Body of pancreas (tissue), 4 donors: ENCODE measurements around the gene TMEM244. TPM values are rescaled to one million over a fixed set of nuclear protein-coding genes. Genes with fewer than 3 reads are reported as not detected.

Experiments
- ATAC-seq: fragments of 150-250 bp; one replicate; pipeline ENCODE4 v1.9.1; 2016
- DNase-seq, 4 donors: peaks; one replicate each; pipeline ENCODE4 v3.0.0-alpha.2; 2019
- H3K27ac ChIP-seq, 4 donors: fragments of 200-600 bp; sonication (generic); 1 replicate in 3 of 4; 2 replicates in 1 of 4; pipeline versions ENCODE4 v1.5.1 to v1.6.1; 2016 to 2019; ENCODE audit warnings: mild to moderate bottlenecking in 1 of 4, mixed read lengths in 1 of 4, moderate library complexity in 1 of 4
- H3K27me3 ChIP-seq, 2 donors: fragments of 200-600 bp; sonication (generic); one replicate each; pipeline ENCODE4 v1.6.0; 2016; ENCODE audit warnings: mild to moderate bottlenecking in 1 of 2
- H3K36me3 ChIP-seq, 2 donors: fragments of 200-600 bp; sonication (generic); replicated peaks in 1 of 2; 2 replicates each; pipeline ENCODE4 v1.5.1; 2016; ENCODE audit warnings: low read depth in 2 of 2; ENCODE audit not compliant: insufficient read depth in 1 of 2
- H3K4me1 ChIP-seq: fragments of 200-600 bp; sonication (generic); one replicate; pipeline ENCODE4 v1.6.0; 2016
- H3K4me3 ChIP-seq, 2 donors: fragments of 200-600 bp; sonication (generic); 1 replicate in 1 of 2; 2 replicates in 1 of 2; pipeline ENCODE4 v1.5.1; 2016 to 2019
- H3K9me3 ChIP-seq, 3 donors: fragments of 200-600 bp; sonication (generic); 1 replicate in 2 of 3; 2 replicates in 1 of 3; pipeline ENCODE4 v1.5.1; 2016
- POLR2A ChIP-seq, 3 donors: fragments of 450-650 bp; IDR thresholded peaks; one replicate each; pipeline ENCODE4 v1.6.1; 2016; ENCODE audit warnings: antibody characterized with exemption in 3 of 3, mild to moderate bottlenecking in 2 of 3
- WGBS, 2 donors: methylation state at CpG; one replicate each; pipeline ENCODE4 v1.1.5; 2017; 5-methylcytosine and 5-hydroxymethylcytosine counted together
- intact Hi-C: fragments of 100-400 bp; cut with DNase I; formaldehyde crosslinking; loops from one replicate; pipeline ENCODE4 v1.15.1; 2023
- total RNA-seq, 2 donors: library from RNA; depleted of rRNA; stranded (reverse); fragments of >200 nt; gene quantifications; one replicate each; pipeline ENCODE4 v1.1.0, GENCODE V29; 2016
- TF ChIP-seq, protein P1 (sequence below), 7 experiments: fragments of 450-650 bp in 4 of 7; fragments of 200-600 bp in 3 of 7; sonication (generic) in 3 of 7; IDR thresholded peaks; one replicate each; pipeline ENCODE4 v1.5.1; 2016 to 2019; ENCODE audit warnings: antibody characterized with exemption in 7 of 7

The TMEM244 gene, protein sequence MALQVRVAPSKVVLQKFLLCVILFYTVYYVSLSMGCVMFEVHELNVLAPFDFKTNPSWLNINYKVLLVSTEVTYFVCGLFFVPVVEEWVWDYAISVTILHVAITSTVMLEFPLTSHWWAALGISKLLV
- total RNA-seq = not detected

DNA sequence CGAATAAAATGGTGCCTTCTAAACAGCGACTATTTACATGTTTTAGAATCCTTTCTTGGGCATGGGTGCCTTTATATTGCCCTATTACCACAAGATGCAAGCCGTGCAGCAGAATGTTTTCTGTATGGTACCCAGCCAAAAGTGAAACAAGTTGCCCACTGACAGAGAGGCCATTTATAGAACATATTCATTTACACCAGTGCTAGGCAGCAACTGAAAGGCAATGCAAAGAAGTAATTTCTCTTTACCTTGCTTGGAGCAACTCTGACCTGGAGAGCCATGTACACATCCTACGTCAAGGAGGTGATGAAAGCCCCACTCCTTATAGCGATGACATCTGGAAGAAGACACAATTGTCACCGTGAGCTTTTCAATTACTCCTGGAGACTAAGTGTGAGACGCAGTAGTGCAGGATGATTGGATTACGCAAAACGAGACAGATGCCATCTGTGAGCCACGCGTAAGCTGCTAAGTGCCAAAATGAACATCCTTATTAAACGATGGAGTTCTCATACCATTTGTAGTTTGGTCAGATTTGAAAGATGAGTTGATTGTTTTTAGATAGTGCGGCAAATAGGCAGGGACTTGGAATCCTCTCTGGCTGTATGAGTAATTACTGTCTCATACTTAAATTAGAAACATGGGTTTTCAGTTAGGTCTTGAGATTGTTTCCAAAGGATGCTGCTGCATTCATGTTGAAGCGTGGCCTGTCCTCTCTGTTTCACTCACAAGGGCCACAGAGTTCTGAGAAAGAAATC is at the start of gene TMEM244:
Gene TMEM244, minus strand, starts transcription at position 408 of the 758 bp plus-strand sequence. Its CDS starts 127 bp downstream, at position 281.
- Histone ChIP-seq H3K36me3 (no peaks in the 10 kb centered on the region), H3K27me3 (no peaks in the 10 kb centered on the region), H3K4me1 (peaks cover 7% of the 10 kb centered on the region), H3K27ac (no peak within 1 kb of the TSS), H3K4me3 (no peak within 1 kb of the TSS), H3K9me3 (no peaks in the 10 kb centered on the region)
- ATAC-seq = no peak
- intact Hi-C loops = no loop called here
- 79 to 83% methylated on average over 14 of the region's 14 CpGs for WGBS, 2 donors
- DNase-seq = no peak
- TF ChIP-seq POLR2A (IDR thresholded peaks at IDR 0.05) = no peak

DNA sequence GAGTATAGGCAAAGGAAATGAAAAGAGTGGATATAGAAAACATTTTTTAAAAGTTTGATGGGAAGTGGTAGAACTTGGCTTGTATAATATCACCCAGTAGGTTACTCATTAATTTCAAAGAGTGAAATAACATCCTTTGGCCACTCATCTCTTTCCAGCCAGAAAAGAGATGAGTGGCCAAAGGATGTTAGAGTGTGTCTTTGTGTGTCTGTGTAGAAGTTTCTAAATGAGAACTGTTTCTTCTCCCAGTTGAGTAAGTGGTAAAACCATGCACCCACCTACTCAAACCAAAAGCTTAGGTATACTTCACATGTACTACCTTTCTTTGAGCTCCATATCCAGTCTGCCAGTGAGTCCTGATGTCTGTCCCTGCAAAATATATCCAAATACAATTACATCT is 47.7 kb upstream of the TMEM244 start:
- no peak for TF ChIP-seq POLR2A (IDR thresholded peaks at IDR 0.05)
- no peaks in the 10 kb centered on the region for H3K36me3 ChIP-seq

DNA sequence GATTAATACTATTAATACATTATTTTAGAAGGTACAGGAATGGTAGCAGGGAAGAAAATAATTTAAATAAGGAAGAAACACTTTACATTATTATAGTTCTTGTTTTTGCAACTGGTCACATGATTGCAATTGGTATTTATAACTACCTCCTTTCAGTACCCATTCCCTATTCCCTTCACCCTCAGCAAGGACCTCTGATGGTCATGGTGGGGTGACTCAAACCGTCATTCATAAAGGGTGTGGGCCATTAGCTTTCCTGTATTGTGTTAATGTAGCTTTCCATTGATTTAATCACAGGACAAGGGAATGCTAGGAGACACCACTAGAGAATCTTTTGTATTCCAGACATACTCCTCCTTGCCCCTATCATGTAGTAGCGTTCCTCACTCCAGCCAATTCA is 47.2 kb upstream of the TMEM244 start:
- Histone ChIP-seq H3K27me3 (no peaks in the 10 kb centered on the region), H3K27ac (no peak overlapping the region), H3K9me3 (no peaks in the 10 kb centered on the region), H3K4me1 (no peaks in the 10 kb centered on the region), H3K36me3 (no peaks in the 10 kb centered on the region), H3K4me3 (no peak overlapping the region)
- no peak for DNase-seq
- intact Hi-C loops = no loop called here
- 55 to 74% methylated on average over 2 of the region's 2 CpGs for WGBS, 2 donors
- TF ChIP-seq, protein P1, sequence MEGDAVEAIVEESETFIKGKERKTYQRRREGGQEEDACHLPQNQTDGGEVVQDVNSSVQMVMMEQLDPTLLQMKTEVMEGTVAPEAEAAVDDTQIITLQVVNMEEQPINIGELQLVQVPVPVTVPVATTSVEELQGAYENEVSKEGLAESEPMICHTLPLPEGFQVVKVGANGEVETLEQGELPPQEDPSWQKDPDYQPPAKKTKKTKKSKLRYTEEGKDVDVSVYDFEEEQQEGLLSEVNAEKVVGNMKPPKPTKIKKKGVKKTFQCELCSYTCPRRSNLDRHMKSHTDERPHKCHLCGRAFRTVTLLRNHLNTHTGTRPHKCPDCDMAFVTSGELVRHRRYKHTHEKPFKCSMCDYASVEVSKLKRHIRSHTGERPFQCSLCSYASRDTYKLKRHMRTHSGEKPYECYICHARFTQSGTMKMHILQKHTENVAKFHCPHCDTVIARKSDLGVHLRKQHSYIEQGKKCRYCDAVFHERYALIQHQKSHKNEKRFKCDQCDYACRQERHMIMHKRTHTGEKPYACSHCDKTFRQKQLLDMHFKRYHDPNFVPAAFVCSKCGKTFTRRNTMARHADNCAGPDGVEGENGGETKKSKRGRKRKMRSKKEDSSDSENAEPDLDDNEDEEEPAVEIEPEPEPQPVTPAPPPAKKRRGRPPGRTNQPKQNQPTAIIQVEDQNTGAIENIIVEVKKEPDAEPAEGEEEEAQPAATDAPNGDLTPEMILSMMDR (IDR thresholded peaks at IDR 0.05) = no peak
- no peak for TF ChIP-seq POLR2A (IDR thresholded peaks at IDR 0.05)
- ATAC-seq = no peak

More for the DNA sequence above, 47.7 kb upstream of the TMEM244 start:
- no peak for DNase-seq
- no peak for ATAC-seq
- no peak overlapping the region for H3K27ac ChIP-seq
- no peak overlapping the region for H3K4me3 ChIP-seq
- H3K27me3 ChIP-seq = no peaks in the 10 kb centered on the region
- no peaks in the 10 kb centered on the region for H3K4me1 ChIP-seq
- intact Hi-C loops = no loop called here
- no peaks in the 10 kb centered on the region for H3K9me3 ChIP-seq

DNA sequence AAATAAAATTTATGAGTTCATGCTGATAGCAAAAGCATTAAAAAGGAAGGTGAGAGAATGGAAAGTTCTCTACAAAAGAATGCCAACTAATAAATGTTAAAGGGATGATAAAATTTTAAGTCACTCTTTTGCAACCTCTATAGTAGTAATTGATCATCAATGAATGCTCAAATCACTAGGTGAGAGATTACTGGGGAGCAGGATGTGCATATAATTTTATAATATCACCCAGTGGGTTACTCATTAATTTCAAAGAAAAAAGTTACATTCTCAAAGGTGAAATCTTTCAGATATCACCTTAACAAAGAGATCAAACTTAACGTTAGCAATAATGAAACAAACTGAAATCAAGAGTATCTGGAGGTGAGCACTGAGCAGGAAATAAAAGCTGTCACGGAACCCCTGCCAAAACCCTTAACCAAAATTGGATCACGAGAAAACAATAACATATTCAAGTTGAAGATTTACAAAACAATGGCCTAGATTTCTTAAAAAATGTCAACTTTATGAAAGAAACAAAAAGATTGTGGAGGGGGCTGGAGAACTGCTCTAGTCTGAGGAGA is 45.5 kb upstream of the TMEM244 start:
- H3K9me3 ChIP-seq = no peaks in the 10 kb centered on the region
- TF ChIP-seq POLR2A (IDR thresholded peaks at IDR 0.05) = no peak
- TF ChIP-seq, protein P1 (IDR thresholded peaks at IDR 0.05) = no peak
- no peaks in the 10 kb centered on the region for H3K27me3 ChIP-seq
- WGBS, 2 donors = 45 to 50% methylated on average over 3 of the region's 3 CpGs
- no peaks in the 10 kb centered on the region for H3K4me1 ChIP-seq
- ATAC-seq = no peak
- intact Hi-C loops = no loop called here
- no peak overlapping the region for H3K27ac ChIP-seq
- no peak for DNase-seq
- H3K36me3 ChIP-seq = no peaks in the 10 kb centered on the region
- no peak overlapping the region for H3K4me3 ChIP-seq

DNA sequence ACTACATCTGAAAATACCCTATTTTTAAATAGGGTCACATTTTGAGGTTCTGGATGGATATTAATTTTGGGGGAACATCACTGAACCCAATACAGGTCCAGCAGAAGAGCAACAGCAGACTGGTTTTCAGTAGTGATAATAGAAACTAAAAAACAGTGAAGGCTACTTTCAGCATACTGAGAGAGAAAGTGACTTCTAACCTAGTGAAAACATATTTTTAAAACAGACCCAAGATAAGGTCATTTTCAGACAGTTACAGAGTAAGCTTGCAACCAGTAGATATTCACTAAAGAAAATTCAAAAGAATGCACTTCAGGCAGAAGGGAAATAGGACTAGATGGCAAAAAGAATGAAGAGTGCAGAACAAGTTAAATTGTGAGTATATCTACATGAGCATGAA is 42.0 kb upstream of the TMEM244 start:
- DNase-seq = no peak
- intact Hi-C loops = no loop called here
- Histone ChIP-seq H3K27me3 (no peaks in the 10 kb centered on the region), H3K4me3 (no peak overlapping the region), H3K27ac (no peak overlapping the region), H3K4me1 (no peaks in the 10 kb centered on the region), H3K36me3 (no peaks in the 10 kb centered on the region), H3K9me3 (no peaks in the 10 kb centered on the region)
- ATAC-seq = no peak
- TF ChIP-seq POLR2A (IDR thresholded peaks at IDR 0.05) = no peak
- TF ChIP-seq, protein P1 (IDR thresholded peaks at IDR 0.05) = no peak
